Measurements from ENCODE around the gene MAP2K3.

MAP2K3 gene

DNA sequence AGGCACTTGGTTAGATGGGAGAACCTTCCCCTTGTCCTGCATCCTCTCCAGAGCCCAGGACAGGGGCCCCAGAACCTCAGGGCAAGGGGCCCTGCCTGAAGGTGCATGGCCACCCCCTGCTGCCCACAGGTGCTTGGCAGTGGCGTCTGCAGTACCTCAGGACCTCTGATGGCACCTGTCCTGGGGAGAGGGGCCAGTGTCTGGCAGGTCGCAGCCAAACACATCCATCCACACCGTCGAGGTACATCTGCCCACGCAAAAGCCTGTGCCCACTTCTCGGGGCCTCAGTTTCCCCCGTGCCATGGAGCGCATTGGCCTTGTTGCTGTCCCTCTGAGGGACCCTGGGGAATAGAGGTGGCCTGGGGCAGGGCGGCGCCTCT, 9.3 kb downstream of the MAP2K3 start:
- TF ChIP-seq POLR2AphosphoS5 (IDR thresholded peaks at IDR 0.05; ENCODE audit: low read depth, low read length): no peak
- TF ChIP-seq REST (IDR thresholded peaks at IDR 0.05; ENCODE audit: insufficient read depth in 1 of 2, low read depth in 2 of 2, low read length in 2 of 2): no peak
- TF ChIP-seq FOXP2 (optimal IDR thresholded peaks at IDR 0.05; ENCODE audit: borderline replicate concordance, extremely low read depth, extremely low read length, insufficient read depth): no peak
- TF ChIP-seq TAF1 (IDR thresholded peaks at IDR 0.05; ENCODE audit: borderline replicate concordance, insufficient read depth, low read length): no peak
- TF ChIP-seq SIN3A (IDR thresholded peaks at IDR 0.05; ENCODE audit: borderline replicate concordance, insufficient read depth, low read length): no peak

- TF ChIP-seq TAF1 (IDR thresholded peaks at IDR 0.05; ENCODE audit: borderline replicate concordance, insufficient read depth, low read length): no peak
- no peak for TF ChIP-seq SIN3A (IDR thresholded peaks at IDR 0.05; ENCODE audit: borderline replicate concordance, insufficient read depth, low read length)
- no peak for TF ChIP-seq POLR2AphosphoS5 (IDR thresholded peaks at IDR 0.05; ENCODE audit: low read depth, low read length)
- no peak for TF ChIP-seq FOXP2 (optimal IDR thresholded peaks at IDR 0.05; ENCODE audit: borderline replicate concordance, extremely low read depth, extremely low read length, insufficient read depth)
- no peak for TF ChIP-seq REST (IDR thresholded peaks at IDR 0.05; ENCODE audit: insufficient read depth in 1 of 2, low read depth in 2 of 2, low read length in 2 of 2)
Measured at GRCh38 chr17:21294321-21295035, 10.0 kb downstream of the MAP2K3 start.

GRCh38 chr17:21295036-21295952, 10.8 kb downstream of the MAP2K3 start:
- TF ChIP-seq FOXP2 (optimal IDR thresholded peaks at IDR 0.05; ENCODE audit: borderline replicate concordance, extremely low read depth, extremely low read length, insufficient read depth) (peak; percentile 8), REST (IDR thresholded peaks at IDR 0.05; ENCODE audit: insufficient read depth in 1 of 2, low read depth in 2 of 2, low read length in 2 of 2) (no peak), POLR2AphosphoS5 (IDR thresholded peaks at IDR 0.05; ENCODE audit: low read depth, low read length) (no peak), TAF1 (IDR thresholded peaks at IDR 0.05; ENCODE audit: borderline replicate concordance, insufficient read depth, low read length) (no peak)

GRCh38 chr17:21296097-21297025, 11.8 kb downstream of the MAP2K3 start:
- TF ChIP-seq FOXP2 (optimal IDR thresholded peaks at IDR 0.05; ENCODE audit: borderline replicate concordance, extremely low read depth, extremely low read length, insufficient read depth): no peak
- no peak for TF ChIP-seq TAF1 (IDR thresholded peaks at IDR 0.05; ENCODE audit: borderline replicate concordance, insufficient read depth, low read length)
- TF ChIP-seq POLR2AphosphoS5 (IDR thresholded peaks at IDR 0.05; ENCODE audit: low read depth, low read length): no peak
- no peak for TF ChIP-seq SIN3A (IDR thresholded peaks at IDR 0.05; ENCODE audit: borderline replicate concordance, insufficient read depth, low read length)
- TF ChIP-seq REST (IDR thresholded peaks at IDR 0.05; ENCODE audit: insufficient read depth in 1 of 2, low read depth in 2 of 2, low read length in 2 of 2): no peak
